OCI-LY7 (cell line): ENCODE data around the gene AHSP. TPM values are rescaled to one million over a fixed set of nuclear protein-coding genes. Genes with fewer than 3 reads are reported as not detected.

Source experiments
- BruUV-seq: library from RNA; stranded (reverse); fragments of 400-500 nt; replicated peaks from 2 replicates; lab custom pipeline; 2021; lab: Mats Ljungman, UMichigan
- CTCF ChIA-PET: fragments of 300-600 bp; sonication (Branson Sonifier 250); formaldehyde crosslinking; loops from one replicate; lab custom pipeline; 2022; ENCODE audit warnings: antibody characterized with exemption; ENCODE audit not compliant: unreplicated experiment; lab: Charles Lee
- POLR2A ChIA-PET: fragments of 300-600 bp; sonication (Branson Sonifier 250); formaldehyde crosslinking; loops from one replicate; lab custom pipeline; 2022; ENCODE audit warnings: antibody characterized with exemption; lab: Charles Lee
- DNase-seq: peaks from one replicate; pipeline ENCODE4 v3.0.0-alpha.2; 2015; ENCODE audit warnings: low spot score
- H2AFZ ChIP-seq: fragments of 200-600 bp; sonication (generic), shearing (Covaris generic); 2 replicates; pipeline ENCODE4 v1.6.1; 2014; ENCODE audit warnings: mild to moderate bottlenecking, antibody characterized with exemption, low read length, moderate library complexity
- H3K27ac ChIP-seq: fragments of 200-600 bp; sonication (generic); 2 replicates; pipeline ENCODE4 v1.5.1; 2014; ENCODE audit warnings: mixed run types, low read depth, mild to moderate bottlenecking, moderate library complexity, low read length, inconsistent platforms; ENCODE audit not compliant: poor library complexity, severe bottlenecking
- H3K36me3 ChIP-seq: fragments of 200-600 bp; sonication (generic); 2 replicates; pipeline ENCODE4 v1.6.1; 2014; ENCODE audit warnings: mild to moderate bottlenecking, antibody characterized with exemption, low read length, moderate library complexity, mixed read lengths; ENCODE audit not compliant: insufficient read depth
- H3K4me1 ChIP-seq: fragments of 200-600 bp; sonication (generic); 2 replicates; pipeline ENCODE4 v1.5.1; 2014; ENCODE audit warnings: mild to moderate bottlenecking, low read length; ENCODE audit not compliant: insufficient read depth, poor library complexity, severe bottlenecking
- H3K4me2 ChIP-seq: fragments of 200-600 bp; sonication (generic); 2 replicates; pipeline ENCODE4 v1.6.1; 2014; ENCODE audit warnings: mild to moderate bottlenecking, low read length
- H3K4me3 ChIP-seq: fragments of 200-600 bp; sonication (generic); 2 replicates; pipeline ENCODE4 v1.5.1; 2014; ENCODE audit warnings: mild to moderate bottlenecking, low read depth, low read length; ENCODE audit not compliant: poor library complexity, severe bottlenecking
- H3K79me2 ChIP-seq: fragments of 200-600 bp; sonication (generic); 2 replicates; pipeline ENCODE4 v1.6.1; 2016; ENCODE audit warnings: low read depth, mild to moderate bottlenecking, low read length, moderate library complexity, mixed read lengths; ENCODE audit not compliant: insufficient read depth
- H3K9me2 ChIP-seq: fragments of 200-600 bp; sonication (generic); 2 replicates; pipeline ENCODE4 v1.6.1; 2016; ENCODE audit warnings: mild to moderate bottlenecking, low read length, mixed read lengths; ENCODE audit not compliant: insufficient read depth
- H3K9me3 ChIP-seq: fragments of 200-600 bp; sonication (generic); 2 replicates; pipeline ENCODE4 v1.6.1; 2014; ENCODE audit warnings: mild to moderate bottlenecking, mixed run types, low read length, mixed read lengths
- H4K20me1 ChIP-seq: fragments of 200-600 bp; sonication (generic); 2 replicates; pipeline ENCODE4 v1.6.1; 2014; ENCODE audit warnings: mild to moderate bottlenecking, antibody characterized with exemption, low read length, moderate library complexity, mixed read lengths; ENCODE audit not compliant: insufficient read depth
- EZH2phosphoT487 ChIP-seq: fragments of 200-600 bp; sonication (generic); IDR thresholded peaks from 2 replicates; pipeline ENCODE4 v1.6.1; 2018; ENCODE audit warnings: low read depth, borderline replicate concordance, mild to moderate bottlenecking, mixed run types, antibody characterized with exemption, low read length, moderate library complexity, mixed read lengths
- intact Hi-C: fragments of 100-400 bp; cut with micrococcal nuclease; formaldehyde crosslinking; loops from one replicate; pipeline ENCODE4 v1.10.0; 2022; ENCODE audit not compliant: unreplicated experiment
- total RNA-seq, 2 experiments: library from RNA; depleted of rRNA in 1 of 2; stranded (reverse); fragments of >200 nt in 1 of 2; shearing (Covaris generic) in 1 of 2; gene quantifications; 2 replicates each; pipeline ENCODE4 v1.2.3, GENCODE V29; 2014 to 2022
- TF ChIP-seq, protein P1 (sequence below): fragments of 200-600 bp; sonication (generic); conservative IDR thresholded peaks from 2 replicates; pipeline ENCODE4 v1.5.1; 2014; ENCODE audit warnings: mild to moderate bottlenecking, antibody characterized with exemption, low read length, moderate library complexity, mixed read lengths

The AHSP gene
- total RNA-seq, 2 experiments from 2014 or later: not detected

DNA sequence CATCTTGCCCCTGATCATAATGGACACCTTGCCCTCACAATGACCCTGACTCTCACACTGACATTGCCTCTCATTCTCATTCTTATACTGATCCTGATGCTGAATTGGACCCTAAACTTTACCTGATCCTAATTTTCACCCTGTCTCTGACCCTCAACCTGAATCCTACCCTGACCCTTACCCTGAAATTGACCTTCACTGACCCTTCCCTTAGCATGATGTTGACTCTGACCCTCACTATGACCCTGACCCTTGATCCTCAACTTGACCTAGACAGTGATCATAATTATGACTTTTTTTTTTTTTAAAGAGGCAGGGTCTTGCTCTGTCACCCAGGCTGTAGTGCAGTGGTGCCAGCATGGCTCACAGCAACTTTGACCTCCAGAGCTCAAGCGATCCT, 3.4 kb downstream of the AHSP start:
- CTCF ChIA-PET: no interaction called here
- DNase-seq: no peak
- Histone ChIP-seq H2AFZ (no peak overlapping the region), H3K4me1 (no peaks in the 10 kb centered on the region), H3K27ac (no peak overlapping the region), H3K79me2 (no peaks in the 10 kb centered on the region), H3K36me3 (no peaks in the 10 kb centered on the region), H4K20me1 (no peaks in the 10 kb centered on the region), H3K9me3 (no peaks in the 10 kb centered on the region), H3K4me2 (no peak overlapping the region), H3K9me2 (no peaks in the 10 kb centered on the region), H3K4me3 (no peak overlapping the region)
- BruUV-seq: no TSS peak
- POLR2A ChIA-PET: no interaction called here
- intact Hi-C loops: no loop called here
- TF ChIP-seq EZH2phosphoT487: no peak
- TF ChIP-seq, protein P1, sequence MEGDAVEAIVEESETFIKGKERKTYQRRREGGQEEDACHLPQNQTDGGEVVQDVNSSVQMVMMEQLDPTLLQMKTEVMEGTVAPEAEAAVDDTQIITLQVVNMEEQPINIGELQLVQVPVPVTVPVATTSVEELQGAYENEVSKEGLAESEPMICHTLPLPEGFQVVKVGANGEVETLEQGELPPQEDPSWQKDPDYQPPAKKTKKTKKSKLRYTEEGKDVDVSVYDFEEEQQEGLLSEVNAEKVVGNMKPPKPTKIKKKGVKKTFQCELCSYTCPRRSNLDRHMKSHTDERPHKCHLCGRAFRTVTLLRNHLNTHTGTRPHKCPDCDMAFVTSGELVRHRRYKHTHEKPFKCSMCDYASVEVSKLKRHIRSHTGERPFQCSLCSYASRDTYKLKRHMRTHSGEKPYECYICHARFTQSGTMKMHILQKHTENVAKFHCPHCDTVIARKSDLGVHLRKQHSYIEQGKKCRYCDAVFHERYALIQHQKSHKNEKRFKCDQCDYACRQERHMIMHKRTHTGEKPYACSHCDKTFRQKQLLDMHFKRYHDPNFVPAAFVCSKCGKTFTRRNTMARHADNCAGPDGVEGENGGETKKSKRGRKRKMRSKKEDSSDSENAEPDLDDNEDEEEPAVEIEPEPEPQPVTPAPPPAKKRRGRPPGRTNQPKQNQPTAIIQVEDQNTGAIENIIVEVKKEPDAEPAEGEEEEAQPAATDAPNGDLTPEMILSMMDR: no peak

DNA sequence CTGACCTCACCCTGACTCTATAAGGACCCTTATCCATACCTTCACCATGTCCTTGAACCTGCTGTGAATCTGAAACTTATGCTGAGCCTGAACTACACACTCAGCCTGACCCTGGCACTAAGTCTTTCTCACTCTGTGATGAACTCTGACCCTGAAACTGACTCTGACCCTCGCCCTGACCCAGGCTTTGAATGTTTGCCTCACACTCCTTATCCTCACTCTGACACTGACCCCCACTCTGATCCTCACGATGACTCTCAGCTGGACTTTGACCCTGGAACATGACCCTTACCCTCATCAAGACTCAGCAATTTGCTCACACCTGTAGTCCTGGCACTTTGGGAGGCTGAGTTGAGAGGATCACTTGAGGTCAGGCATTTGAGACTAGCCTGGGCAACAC, 4.4 kb downstream of the AHSP start:
- Histone ChIP-seq H3K36me3 (no peaks in the 10 kb centered on the region), H3K79me2 (no peaks in the 10 kb centered on the region), H3K4me1 (no peaks in the 10 kb centered on the region), H3K4me3 (no peak overlapping the region), H3K9me3 (no peaks in the 10 kb centered on the region), H3K9me2 (no peaks in the 10 kb centered on the region), H4K20me1 (no peaks in the 10 kb centered on the region), H3K27ac (no peak overlapping the region), H2AFZ (no peak overlapping the region), H3K4me2 (no peak overlapping the region)
- no peak for DNase-seq
- intact Hi-C loops: no loop called here
- ChIA-PET POLR2A (no interaction called here), CTCF (no interaction called here)
- TF ChIP-seq, protein P1: no peak
- no peak for TF ChIP-seq EZH2phosphoT487
- BruUV-seq: no TSS peak

DNA sequence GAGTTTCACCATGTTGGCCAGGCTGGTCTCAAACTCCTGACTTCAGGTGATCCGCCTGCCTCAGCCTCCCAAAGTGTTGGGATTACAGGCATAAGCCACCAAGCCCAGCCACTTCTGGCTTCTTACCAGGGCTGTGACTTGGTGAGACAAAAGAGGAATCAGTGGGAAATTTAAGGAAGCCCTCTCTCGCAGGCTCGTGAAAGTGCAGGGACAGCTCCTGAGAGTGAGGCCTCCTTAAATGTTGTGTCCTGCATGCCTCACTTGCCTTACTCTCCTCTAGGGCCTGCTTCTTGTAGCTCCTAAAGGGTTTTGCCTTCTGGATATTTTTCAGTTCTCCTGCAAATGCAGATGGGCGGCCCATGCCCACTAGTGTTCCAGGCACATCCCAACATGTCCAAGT, 5.2 kb downstream of the AHSP start:
- intact Hi-C loops: no loop called here
- no peaks in the 10 kb centered on the region for H3K4me1 ChIP-seq
- CTCF ChIA-PET: no interaction called here
- no peaks in the 10 kb centered on the region for H3K9me2 ChIP-seq
- H4K20me1 ChIP-seq: no peaks in the 10 kb centered on the region
- H3K27ac ChIP-seq: no peak overlapping the region
- H2AFZ ChIP-seq: no peak overlapping the region
- POLR2A ChIA-PET: no interaction called here
- TF ChIP-seq, protein P1: no peak
- TF ChIP-seq EZH2phosphoT487: no peak
- no peak for DNase-seq
- no peaks in the 10 kb centered on the region for H3K9me3 ChIP-seq
- BruUV-seq: no TSS peak
- no peaks in the 10 kb centered on the region for H3K36me3 ChIP-seq
- no peak overlapping the region for H3K4me3 ChIP-seq
- no peak overlapping the region for H3K4me2 ChIP-seq
- no peaks in the 10 kb centered on the region for H3K79me2 ChIP-seq
